Ascending aorta (tissue), 2 donors: ENCODE data around the gene JUP. TPM values are rescaled to one million over a fixed set of nuclear protein-coding genes. Genes with fewer than 3 reads are reported as not detected.
A peak's percentile ranks its signal among the peaks of the same experiment; 100 is the strongest.

Source experiments
- DNase-seq, 2 donors: peaks; one replicate each; pipeline ENCODE4 v3.0.0-alpha.2; 2019; ENCODE audit warnings: low spot score in 2 of 2
- H3K27ac ChIP-seq, 2 donors: fragments of 200-600 bp; sonication (generic); one replicate each; pipeline ENCODE4 v1.5.1; 2016 to 2017; ENCODE audit warnings: mild to moderate bottlenecking in 1 of 2
- H3K27me3 ChIP-seq: fragments of 200-600 bp; sonication (generic); one replicate; pipeline ENCODE4 v1.5.1; 2017
- H3K36me3 ChIP-seq, 2 donors: fragments of 200-600 bp; sonication (generic); one replicate each; pipeline ENCODE4 v1.5.1; 2016
- H3K4me1 ChIP-seq, 2 donors: fragments of 200-600 bp; sonication (generic); one replicate each; pipeline ENCODE4 v1.5.1; 2016 to 2017; ENCODE audit warnings: mild to moderate bottlenecking in 1 of 2
- H3K4me3 ChIP-seq, 2 donors: fragments of 200-600 bp; sonication (generic); one replicate each; pipeline ENCODE4 v1.5.1; 2016 to 2017; ENCODE audit warnings: mild to moderate bottlenecking in 1 of 2
- H3K9me3 ChIP-seq, 2 donors: fragments of 200-600 bp; sonication (generic); one replicate each; pipeline ENCODE4 v1.5.1; 2016
- CTCF ChIP-seq, 3 experiments: fragments of 200-600 bp in 2 of 3; fragments of 450-650 bp in 1 of 3; sonication (generic) in 2 of 3; IDR thresholded peaks; one replicate each; pipeline ENCODE4 v1.5.1; 2016 to 2019; ENCODE audit warnings: antibody characterized with exemption in 3 of 3, mild to moderate bottlenecking in 1 of 3, moderate library complexity in 1 of 3
- intact Hi-C: fragments of 100-400 bp; cut with DNase I; formaldehyde crosslinking; loops from one replicate; pipeline ENCODE4 v1.15.1; 2023
- total RNA-seq: library from RNA; depleted of rRNA; stranded (reverse); fragments of >200 nt; gene quantifications from one replicate; pipeline ENCODE4 v1.1.0, GENCODE V29; 2016

Gene JUP
- total RNA-seq, 1 donor from 2014 or later = 47.9 TPM

GRCh38 chr17:41773731-41774193 lies 12.7 kb downstream of the JUP start:
- Histone ChIP-seq H3K27ac (peak overlapping the region in 1 of 2 donors; percentile 16), H3K9me3 (no peaks in the 10 kb centered on the region), H3K27me3 (no peaks in the 10 kb centered on the region), H3K4me3 (no peak overlapping the region), H3K4me1 (peaks cover 10 to 21% of the 10 kb centered on the region in 2 donors), H3K36me3 (peaks cover 28% of the 10 kb centered on the region in 2 donors)
- intact Hi-C loops = loop anchor here (2.0 kb wide), 2 partner anchors 13 to 27 kb away; partner anchors contain the start of gene JUP
- DNase-seq = no peak
- TF ChIP-seq CTCF (IDR thresholded peaks at IDR 0.05) = no peak

- intact Hi-C loops = loop anchor here (2.0 kb wide), 2 partner anchors 14 to 28 kb away; partner anchors contain the start of gene JUP
- H3K4me1 ChIP-seq = peaks cover 10 to 19% of the 10 kb centered on the region in 2 donors
Measured at GRCh38 chr17:41773190-41773588, 13.3 kb downstream of the JUP start.

GRCh38 chr17:41772586-41773189 lies 13.8 kb downstream of the JUP start:
- TF ChIP-seq CTCF (IDR thresholded peaks at IDR 0.05) = no peak
- DNase-seq = no peak
- H3K36me3 ChIP-seq = peaks cover 39% of the 10 kb centered on the region in 2 donors
- H3K9me3 ChIP-seq = no peaks in the 10 kb centered on the region
- H3K27ac ChIP-seq = no peak overlapping the region
- no peak overlapping the region for H3K4me3 ChIP-seq
- H3K27me3 ChIP-seq = no peaks in the 10 kb centered on the region
- peaks cover 7 to 14% of the 10 kb centered on the region in 2 donors for H3K4me1 ChIP-seq
- intact Hi-C loops = loop anchor here (2.0 kb wide), 2 partner anchors 14 to 28 kb away; partner anchors contain the start of gene JUP

More at GRCh38 chr17:41773190-41773588, 13.3 kb downstream of the JUP start:
- no peak overlapping the region for H3K4me3 ChIP-seq
- DNase-seq = peak; percentile 21 to 72
- H3K36me3 ChIP-seq = peaks cover 34% of the 10 kb centered on the region in 2 donors
- H3K27ac ChIP-seq = peak overlapping the region in 1 of 2 donors; percentile 16
- H3K27me3 ChIP-seq = no peaks in the 10 kb centered on the region
- no peaks in the 10 kb centered on the region for H3K9me3 ChIP-seq
- TF ChIP-seq CTCF (IDR thresholded peaks at IDR 0.05) = no peak

GRCh38 chr17:41772218-41772585 lies 14.3 kb downstream of the JUP start:
- intact Hi-C loops = loop anchor here (2.0 kb wide), 2 partner anchors 15 to 29 kb away; partner anchors contain the start of gene JUP
- Histone ChIP-seq H3K4me3 (no peak overlapping the region), H3K9me3 (no peaks in the 10 kb centered on the region), H3K36me3 (peaks cover 43 to 44% of the 10 kb centered on the region in 2 donors), H3K27ac (no peak overlapping the region), H3K27me3 (no peaks in the 10 kb centered on the region), H3K4me1 (peaks cover 3 to 9% of the 10 kb centered on the region in 2 donors)
- DNase-seq = no peak
- no peak for TF ChIP-seq CTCF (IDR thresholded peaks at IDR 0.05)

GRCh38 chr17:41771389-41772206 lies 14.9 kb downstream of the JUP start:
- Histone ChIP-seq H3K36me3 (peaks cover 45 to 50% of the 10 kb centered on the region in 2 donors), H3K27me3 (no peaks in the 10 kb centered on the region), H3K9me3 (no peaks in the 10 kb centered on the region), H3K4me1 (peaks cover 3 to 6% of the 10 kb centered on the region in 2 donors), H3K27ac (no peak overlapping the region), H3K4me3 (no peak overlapping the region)
- TF ChIP-seq CTCF (IDR thresholded peaks at IDR 0.05) = no peak
- no peak for DNase-seq
- intact Hi-C loops = loop anchor here (2.0 kb wide), 2 partner anchors 15 to 29 kb away; partner anchors contain the start of gene JUP
